H1 (cell line): ENCODE measurements around the gene CDK5R1.
"Not testable (repeated sequence)": the region's sequence is repeated elsewhere in the genome, so short reads cannot be mapped to it uniquely, and the experiment has no call there.

ENCODE experiments used
- CTCF ChIP-seq, 3 experiments: IDR thresholded peaks; 1 replicate in 2 of 3; 2 replicates in 1 of 3; pipeline versions ENCODE4 v1.5.1 to v1.6.1; 2011; ENCODE audit warnings: low read length in 3 of 3, mild to moderate bottlenecking in 3 of 3, inconsistent platforms in 2 of 3, low read depth in 1 of 3, moderate library complexity in 1 of 3; ENCODE audit not compliant: insufficient read depth in 1 of 3; ENCODE audit errors: control extremely low read depth in 1 of 3
- POLR2AphosphoS5 ChIP-seq: IDR thresholded peaks from 2 replicates; pipeline ENCODE4 v1.6.1; 2011; ENCODE audit warnings: low read depth, low read length
- TAF1 ChIP-seq: IDR thresholded peaks from 2 replicates; pipeline ENCODE4 v1.6.1; 2011; ENCODE audit warnings: mild to moderate bottlenecking, low read depth, low read length
- USF2 ChIP-seq: IDR thresholded peaks from 2 replicates; pipeline ENCODE4 v1.6.1; 2011; ENCODE audit warnings: low read length, improper control_type of control experiment

- TF ChIP-seq TAF1; CTCF (IDR thresholded peaks at IDR 0.05; ENCODE audit: control extremely low read depth in 1 of 3, insufficient read depth in 1 of 3, low read depth in 1 of 3, low read length in 3 of 3); POLR2AphosphoS5; USF2: not testable (repeated sequence)
Observed at GRCh38 chr17:32524553-32524880, 37.7 kb downstream of the CDK5R1 start.
